ENCODE results near the gene MEF2A. TPM values are rescaled to one million over a fixed set of nuclear protein-coding genes. Genes with fewer than 3 reads are reported as not detected.
"Not testable (repeated sequence)": the region's sequence is repeated elsewhere in the genome, so short reads cannot be mapped to it uniquely, and the experiment has no call there.

The MEF2A gene
- polyA plus RNA-seq, 3 donors: 20.3 to 61.8 (median 33.5) TPM

DNA sequence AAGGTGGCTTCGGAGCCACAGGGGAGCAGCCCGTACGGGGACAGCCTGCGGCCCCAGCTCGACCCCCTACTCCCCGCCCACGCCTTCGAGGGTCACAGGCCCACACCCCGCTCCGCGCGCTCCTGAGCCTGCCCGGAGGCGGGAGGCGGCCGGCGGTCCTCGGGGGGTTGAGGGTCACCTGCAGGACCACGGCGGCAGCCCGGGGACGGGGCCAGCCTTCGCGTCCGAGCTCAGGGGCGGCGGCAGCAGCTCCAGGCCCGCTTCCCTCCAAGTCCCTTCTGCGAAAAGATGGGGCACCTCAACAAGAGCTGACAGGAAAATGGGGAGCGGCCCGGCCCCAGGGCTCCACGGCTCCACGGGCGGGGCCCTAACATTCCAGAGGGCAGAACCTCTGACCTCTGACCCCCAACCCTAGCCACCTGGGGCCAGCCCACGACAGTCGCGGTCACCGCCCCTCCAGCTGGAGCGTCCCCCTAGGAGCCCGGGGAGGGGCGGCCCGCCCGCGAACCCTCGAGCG, 167.0 kb downstream of the MEF2A start:
- peak overlapping the region; percentile 86 to 90 for H3K4me3 Mint-ChIP-seq
- peaks cover 0 to 2% (median 0%) of the 10 kb centered on the region in 7 donors for H3K9me3 Mint-ChIP-seq
- Histone ChIP-seq H3K36me3 (replicated peaks in 1 of 2; ENCODE audit: control insufficient read depth in 1 of 2, insufficient read depth in 2 of 2, low read length in 2 of 2) (peaks cover 2 to 5% of the 10 kb centered on the region in 2 donors), H3K27ac (ENCODE audit: low read depth in 1 of 2, low read length in 2 of 2) (peak overlapping the region in 1 of 2 donors; percentile 58), H3K27me3 (ENCODE audit: control insufficient read depth in 2 of 2, insufficient read depth in 2 of 2, low read length in 2 of 2) (peaks cover 0 to 9% of the 10 kb centered on the region in 2 donors), H3K79me2 (ENCODE audit: insufficient read depth, low read length) (no peaks in the 10 kb centered on the region), H3K4me2 (replicated peaks; ENCODE audit: extremely low read depth, low read length, poor library complexity, severe bottlenecking) (peak overlapping the region; percentile 93), H3K4me1 (ENCODE audit: control insufficient read depth in 1 of 2, insufficient read depth in 2 of 2, low read length in 2 of 2) (peaks cover 12 to 15% of the 10 kb centered on the region in 2 donors), H4K20me1 (ENCODE audit: insufficient read depth, low read length) (no peaks in the 10 kb centered on the region), H3K9me3 (replicated peaks in 1 of 2; ENCODE audit: control insufficient read depth in 1 of 2, insufficient read depth in 1 of 2, low read length in 2 of 2) (no peaks in the 10 kb centered on the region), H2AFZ (ENCODE audit: insufficient read depth, low read depth, low read length, poor library complexity, severe bottlenecking) (peak overlapping the region; percentile 94), H3K9ac (ENCODE audit: insufficient read depth, low read length, poor library complexity, severe bottlenecking) (peak overlapping the region; percentile 69), H3K4me3 (replicated peaks in 1 of 3; ENCODE audit: low read depth in 2 of 3, low read length in 3 of 3) (peak overlapping the region; percentile 81 to 86 (median 84))
- H3K27me3 Mint-ChIP-seq (ENCODE audit: low read depth in 3 of 3): peaks cover 0 to 10% (median 6%) of the 10 kb centered on the region in 3 donors
- peak in 2 of 3 donors; percentile 5 to 13 for DNase-seq
- under 1% methylated on average over 46 of the region's 46 CpGs for WGBS (ENCODE audit: insufficient coverage)
- no peak for TF ChIP-seq CTCF (IDR thresholded peaks at IDR 0.05)
- intact Hi-C loops (cut with micrococcal nuclease): loop anchor here (10.0 kb wide), 4 partner anchors 192 to 1542 kb away; partner anchors contain the start of genes LRRC28 (in 1 of the 2) and SELENOS (in 1 of the 2)
- H3K36me3 Mint-ChIP-seq: peaks cover 14 to 18% of the 10 kb centered on the region in 2 donors
- H3K4me1 Mint-ChIP-seq: peaks cover 17% of the 10 kb centered on the region
- peak overlapping the region in 2 of 7 donors; percentile 61 to 86 for H3K27ac Mint-ChIP-seq

GRCh38 chr15:99733268-99734039, 167.7 kb downstream of the MEF2A start, which contains the start of gene LYSMD4:
Gene LYSMD4 (minus strand): TSS chr15:99733437. CDS start chr15:99731999, 1,438 bp downstream.
- peak; percentile 94 to 97 (median 94) for DNase-seq
- no peak for TF ChIP-seq CTCF (IDR thresholded peaks at IDR 0.05)
- H3K9ac ChIP-seq (ENCODE audit: insufficient read depth, low read length, poor library complexity, severe bottlenecking): peak within 1 kb of the TSS; percentile 69
- H4K20me1 ChIP-seq (ENCODE audit: insufficient read depth, low read length): no peaks in the 10 kb centered on the region
- peak within 1 kb of the TSS; percentile 81 to 86 (median 84) for H3K4me3 ChIP-seq (replicated peaks in 1 of 3; ENCODE audit: low read depth in 2 of 3, low read length in 3 of 3)
- H3K36me3 ChIP-seq (replicated peaks in 1 of 2; ENCODE audit: control insufficient read depth in 1 of 2, insufficient read depth in 2 of 2, low read length in 2 of 2): peaks cover 0 to 2% of the 10 kb centered on the region in 2 donors
- intact Hi-C loops (cut with micrococcal nuclease): loop anchor here (10.0 kb wide), 4 partner anchors 191 to 1541 kb away; partner anchors contain the start of genes LRRC28 (in 1 of the 2) and SELENOS (in 1 of the 2)
- peak within 1 kb of the TSS; percentile 94 for H2AFZ ChIP-seq (ENCODE audit: insufficient read depth, low read depth, low read length, poor library complexity, severe bottlenecking)
- peak within 1 kb of the TSS; percentile 19 to 58 for H3K27ac ChIP-seq (ENCODE audit: low read depth in 1 of 2, low read length in 2 of 2)
- no peaks in the 10 kb centered on the region for H3K79me2 ChIP-seq (ENCODE audit: insufficient read depth, low read length)
- Mint-ChIP-seq H3K36me3 (peaks cover 12 to 18% of the 10 kb centered on the region in 2 donors), H3K4me3 (peak within 1 kb of the TSS; percentile 86 to 90), H3K9me3 (peaks cover 0 to 2% (median 0%) of the 10 kb centered on the region in 7 donors), H3K4me1 (peaks cover 17% of the 10 kb centered on the region), H3K27me3 (ENCODE audit: low read depth in 3 of 3) (peaks cover 2 to 10% (median 8%) of the 10 kb centered on the region in 3 donors), H3K27ac (peak within 1 kb of the TSS in 4 of 7 donors; percentile 58 to 86 (median 79))
- peak within 1 kb of the TSS; percentile 93 for H3K4me2 ChIP-seq (replicated peaks; ENCODE audit: extremely low read depth, low read length, poor library complexity, severe bottlenecking)
- 13% methylated on average over 63 of the region's 69 CpGs for WGBS (ENCODE audit: insufficient coverage)
- peaks cover 12 to 15% of the 10 kb centered on the region in 2 donors for H3K4me1 ChIP-seq (ENCODE audit: control insufficient read depth in 1 of 2, insufficient read depth in 2 of 2, low read length in 2 of 2)
- peaks cover 0 to 9% of the 10 kb centered on the region in 2 donors for H3K27me3 ChIP-seq (ENCODE audit: control insufficient read depth in 2 of 2, insufficient read depth in 2 of 2, low read length in 2 of 2)
- no peaks in the 10 kb centered on the region for H3K9me3 ChIP-seq (replicated peaks in 1 of 2; ENCODE audit: control insufficient read depth in 1 of 2, insufficient read depth in 1 of 2, low read length in 2 of 2)

GRCh38 chr15:99734040-99734291, 168.2 kb downstream of the MEF2A start:
- H3K4me1 ChIP-seq (ENCODE audit: control insufficient read depth in 1 of 2, insufficient read depth in 2 of 2, low read length in 2 of 2): peaks cover 12 to 15% of the 10 kb centered on the region in 2 donors
- H4K20me1 ChIP-seq (ENCODE audit: insufficient read depth, low read length); H3K9ac ChIP-seq (ENCODE audit: insufficient read depth, low read length, poor library complexity, severe bottlenecking); H3K9me3 Mint-ChIP-seq; H3K27me3 ChIP-seq (ENCODE audit: control insufficient read depth in 2 of 2, insufficient read depth in 2 of 2, low read length in 2 of 2); DNase-seq; H3K36me3 ChIP-seq (replicated peaks in 1 of 2; ENCODE audit: control insufficient read depth in 1 of 2, insufficient read depth in 2 of 2, low read length in 2 of 2); H3K9me3 ChIP-seq (replicated peaks in 1 of 2; ENCODE audit: control insufficient read depth in 1 of 2, insufficient read depth in 1 of 2, low read length in 2 of 2); H3K79me2 ChIP-seq (ENCODE audit: insufficient read depth, low read length): not testable (repeated sequence)
- Mint-ChIP-seq H3K27ac (peak overlapping the region in 3 of 7 donors; percentile 25 to 85 (median 58)), H3K4me1 (peaks cover 17% of the 10 kb centered on the region), H3K36me3 (peaks cover 8 to 13% of the 10 kb centered on the region in 2 donors), H3K27me3 (ENCODE audit: low read depth in 3 of 3) (peaks cover 3 to 10% (median 8%) of the 10 kb centered on the region in 3 donors), H3K4me3 (peak overlapping the region in 1 of 2 donors; percentile 75)
- intact Hi-C loops (cut with micrococcal nuclease): loop anchor here (10.0 kb wide), 4 partner anchors 191 to 1541 kb away; partner anchors contain the start of genes LRRC28 (in 1 of the 2) and SELENOS (in 1 of the 2)
- H3K4me3 ChIP-seq (replicated peaks in 1 of 3; ENCODE audit: low read depth in 2 of 3, low read length in 3 of 3): peak overlapping the region in 2 of 3 experiments; percentile 49 to 84
- H2AFZ ChIP-seq (ENCODE audit: insufficient read depth, low read depth, low read length, poor library complexity, severe bottlenecking): peak overlapping the region; percentile 90
- H3K27ac ChIP-seq (ENCODE audit: low read depth in 1 of 2, low read length in 2 of 2): peak overlapping the region in 1 of 2 donors; percentile 19
- 100% methylated on average over 2 of the region's 13 CpGs for WGBS (ENCODE audit: insufficient coverage)
- peak overlapping the region; percentile 93 for H3K4me2 ChIP-seq (replicated peaks; ENCODE audit: extremely low read depth, low read length, poor library complexity, severe bottlenecking)
